Endothelial cell of umbilical vein (primary cell): ENCODE measurements around the gene BRSK1. TPM values are rescaled to one million over a fixed set of nuclear protein-coding genes. Genes with fewer than 3 reads are reported as not detected.

Source experiments
- BruUV-seq: library from RNA; stranded (reverse); fragments of 400-500 nt; replicated peaks from 2 replicates; lab custom pipeline; 2021; lab: Mats Ljungman, UMichigan
- CTCF ChIA-PET: fragments of 300-600, 350-600 bp; sonication (Branson Sonifier 250); formaldehyde crosslinking; loops from one replicate; lab custom pipeline; 2021; ENCODE audit warnings: antibody characterized with exemption, inconsistent platforms; lab: Charles Lee
- POLR2A ChIA-PET: fragments of 300-600, 350-600 bp; sonication (Branson Sonifier 250); formaldehyde crosslinking; loops from one replicate; lab custom pipeline; 2021; ENCODE audit warnings: antibody characterized with exemption, inconsistent platforms; lab: Charles Lee
- DNase-seq: peaks from one replicate; pipeline ENCODE4 v3.0.0-alpha.2; 2011; ENCODE audit warnings: low read depth, low spot score
- FAIRE-seq: peaks from 2 replicates; lab custom pipeline; 2011; peaks lifted over from hg19 to GRCh38; lab: Jason Lieb, UNC
- H2AFZ ChIP-seq: 2 replicates; pipeline ENCODE4 v1.6.0; 2012; ENCODE audit warnings: low read depth, low read length, control low read depth, inconsistent platforms
- H3K27ac ChIP-seq: 2 replicates; pipeline ENCODE4 v1.5.1; 2011; ENCODE audit warnings: low read depth, mild to moderate bottlenecking, control low read depth, low read length, moderate library complexity; ENCODE audit not compliant: insufficient read depth
- H3K27me3 ChIP-seq, 2 experiments: 2 replicates each; pipeline versions ENCODE4 v1.6.0 to v1.6.1; 2011; ENCODE audit warnings: low read length in 2 of 2, mixed read lengths in 1 of 2; ENCODE audit not compliant: control insufficient read depth in 2 of 2, insufficient read depth in 2 of 2
- H3K36me3 ChIP-seq, 2 experiments: 2 replicates in 1 of 2; 3 replicates in 1 of 2; pipeline ENCODE4 v1.5.1; 2011; ENCODE audit warnings: low read length in 2 of 2, mild to moderate bottlenecking in 1 of 2, moderate library complexity in 1 of 2; ENCODE audit not compliant: control insufficient read depth in 2 of 2, insufficient read depth in 2 of 2; ENCODE audit errors: extremely low read depth in 1 of 2
- H3K4me1 ChIP-seq: 3 replicates; pipeline ENCODE4 v1.5.1; 2011; ENCODE audit warnings: mild to moderate bottlenecking, low read length; ENCODE audit not compliant: control insufficient read depth, insufficient read depth; ENCODE audit errors: extremely low read depth
- H3K4me2 ChIP-seq: 2 replicates; pipeline ENCODE4 v1.6.1; 2011; ENCODE audit warnings: low read length, control low read depth, mixed read lengths; ENCODE audit not compliant: insufficient read depth
- H3K4me3 ChIP-seq, 3 experiments: fragments of 200-600 bp in 1 of 3; sonication (generic), shearing (Covaris generic) in 1 of 3; replicated peaks in 1 of 3; 2 replicates each; pipeline ENCODE4 v1.5.1; 2011 to 2016; ENCODE audit warnings: control low read depth in 3 of 3, low read length in 3 of 3, mild to moderate bottlenecking in 2 of 3, inconsistent platforms in 1 of 3, low read depth in 1 of 3, moderate library complexity in 1 of 3; ENCODE audit not compliant: insufficient read depth in 1 of 3
- H3K79me2 ChIP-seq: 2 replicates; pipeline ENCODE4 v1.6.0; 2012; ENCODE audit warnings: low read length, inconsistent platforms; ENCODE audit not compliant: control insufficient read depth, insufficient read depth
- H3K9ac ChIP-seq: replicated peaks from 2 replicates; pipeline ENCODE3; 2011; ENCODE audit warnings: low read length, control low read depth; ENCODE audit not compliant: insufficient read depth; ENCODE audit errors: extremely low read depth
- H3K9me1 ChIP-seq: replicated peaks from 3 replicates; pipeline ENCODE4 v1.6.0; 2011; ENCODE audit warnings: mild to moderate bottlenecking, low read length; ENCODE audit not compliant: control insufficient read depth, insufficient read depth; ENCODE audit errors: extremely low read depth
- H3K9me3 ChIP-seq: replicated peaks from 2 replicates; pipeline ENCODE4 v1.5.1; 2012; ENCODE audit warnings: low read length, inconsistent platforms; ENCODE audit not compliant: control insufficient read depth, insufficient read depth
- H4K20me1 ChIP-seq: replicated peaks from 2 replicates; pipeline ENCODE3; 2011; ENCODE audit warnings: mild to moderate bottlenecking, low read length; ENCODE audit not compliant: control insufficient read depth, insufficient read depth; ENCODE audit errors: extremely low read depth
- CTCF ChIP-seq, 2 donors: IDR thresholded peaks; 1 replicate in 1 of 2; 2 replicates in 1 of 2; pipeline ENCODE4 v1.5.1; 2011; ENCODE audit warnings: low read length in 2 of 2, mild to moderate bottlenecking in 2 of 2, moderate library complexity in 2 of 2, control low read depth in 1 of 2, inconsistent platforms in 1 of 2, low read depth in 1 of 2; ENCODE audit not compliant: insufficient read depth in 1 of 2; ENCODE audit errors: extremely low read depth in 1 of 2
- EZH2 ChIP-seq: IDR thresholded peaks from 2 replicates; pipeline ENCODE4 v1.6.1; 2012; ENCODE audit warnings: borderline replicate concordance, low read depth, mild to moderate bottlenecking, moderate library complexity, low read length, inconsistent platforms; ENCODE audit not compliant: severe bottlenecking
- FOS ChIP-seq: IDR thresholded peaks from 2 replicates; pipeline ENCODE4 v1.6.1; 2011; ENCODE audit warnings: mild to moderate bottlenecking, low read length, moderate library complexity, borderline replicate concordance; ENCODE audit not compliant: insufficient read depth
- GATA2 ChIP-seq: IDR thresholded peaks from 2 replicates; pipeline ENCODE4 v1.7.0; 2011; ENCODE audit warnings: low read depth, mild to moderate bottlenecking, moderate library complexity, mixed read lengths, low read length; ENCODE audit not compliant: insufficient read length, insufficient read depth
- JUN ChIP-seq: IDR thresholded peaks from 2 replicates; pipeline ENCODE4 v1.6.1; 2011; ENCODE audit warnings: borderline replicate concordance, low read depth; ENCODE audit not compliant: insufficient read length, insufficient read depth
- MAX ChIP-seq: IDR thresholded peaks from 2 replicates; pipeline ENCODE4 v1.6.1; 2011; ENCODE audit not compliant: insufficient read depth, insufficient read length
- MYC ChIP-seq: IDR thresholded peaks from one replicate; pipeline ENCODE4 v1.6.1; 2011; ENCODE audit warnings: mild to moderate bottlenecking, low read depth, low read length
- POLR2A ChIP-seq: IDR thresholded peaks from 2 replicates; pipeline ENCODE4 v1.6.1; 2012; ENCODE audit warnings: low read depth, mild to moderate bottlenecking, control low read depth, low read length
- POLR2AphosphoS5 ChIP-seq: IDR thresholded peaks from 2 replicates; pipeline ENCODE4 v1.6.1; 2012; ENCODE audit warnings: low read depth, mild to moderate bottlenecking, control low read depth, low read length, moderate library complexity; ENCODE audit not compliant: insufficient read depth
- dilution Hi-C: fragments of 300-500 bp; cut with MboI; formaldehyde crosslinking; loops from one replicate; pipeline ENCODE4 v1.15.0; 2019; ENCODE audit warnings: low sequenced_read_pairs; ENCODE audit not compliant: extremely low pct_ligation_motif_present
- intact Hi-C: fragments of 100-400 bp; cut with micrococcal nuclease; formaldehyde crosslinking; loops from one replicate; pipeline ENCODE4 v1.10.0; 2022
- polyA plus RNA-seq, 4 experiments: library from polyadenylated mRNA; depleted of rRNA in 3 of 4; stranded (reverse) in 3 of 4; unstranded in 1 of 4; fragments of >200 nt; gene quantifications; 2 replicates each; pipeline versions ENCODE4 v1.2.1 to v1.2.3, GENCODE V29; 2011 to 2012; ENCODE audit warnings: missing spikeins in 1 of 4
- total RNA-seq: library from RNA; stranded (reverse); gene quantifications from 2 replicates; pipeline ENCODE4 v1.2.3, GENCODE V29; 2021

Gene BRSK1
- total and polyA plus RNA-seq, 2 donors (not counting 3 experiments of a cell fraction or from before 2014, with no cell fraction given): 0.33 to 0.44 TPM

- Histone ChIP-seq H3K4me1 (peaks cover 59% of the 10 kb centered on the region), H3K36me3 (no peaks in the 10 kb centered on the region), H4K20me1 (no peaks in the 10 kb centered on the region), H3K9me1 (no peaks in the 10 kb centered on the region), H2AFZ (no peak overlapping the region), H3K4me3 (peak overlapping the region in 1 of 3 experiments; percentile 37), H3K27ac (peak overlapping the region; percentile 28), H3K4me2 (peak overlapping the region; percentile 67), H3K9ac (no peak overlapping the region), H3K79me2 (peaks cover 91% of the 10 kb centered on the region), H3K27me3 (no peaks in the 10 kb centered on the region), H3K9me3 (no peaks in the 10 kb centered on the region)
- dilution Hi-C loops (no loop called here), intact Hi-C loops (loop anchor here (10.0 kb wide), 1 partner anchor 351 kb away; the partner anchor contains the start of genes ZNF524 and ZNF865)
- BruUV-seq: no TSS peak
- ChIA-PET CTCF (interaction anchor here (0.9 to 1.5 kb wide), 6 partner anchors 26 to 113 kb away, joined by 3 to 5 read pairs (median 4); partner anchors contain the start of gene HSPBP1), POLR2A (no interaction called here)
- TF ChIP-seq JUN (no peak), POLR2A (no peak), MAX (no peak), FOS (no peak), POLR2AphosphoS5 (no peak), EZH2 (no peak), CTCF (IDR thresholded peaks at IDR 0.05; ENCODE audit: extremely low read depth in 1 of 2, insufficient read depth in 1 of 2, low read depth in 1 of 2, low read length in 2 of 2) (no peak), GATA2 (no peak), MYC (no peak)
- DNase-seq (peak; percentile 25), FAIRE-seq (peak; percentile 87)
These were observed 29.8 kb upstream of the BRSK1 start for GRCh38 chr19:55253842-55254624.
